Common myeloid progenitor, CD34-positive (primary cell): Measurements from ENCODE around the gene SAMD11.

Experiments
- CTCF ChIA-PET: fragments of 350-600 bp; sonication (Branson Sonifier 250); formaldehyde crosslinking; loops from one replicate; lab custom pipeline; 2021; ENCODE audit warnings: antibody characterized with exemption; lab: Charles Lee
- POLR2A ChIA-PET: fragments of 350-600 bp; sonication (Branson Sonifier 250); formaldehyde crosslinking; loops from one replicate; lab custom pipeline; 2021; ENCODE audit warnings: antibody characterized with exemption; lab: Charles Lee
- DNase-seq, 3 donors: peaks; one replicate each; pipeline versions ENCODE4 v3.0.0 to v3.0.0-alpha.2; 2013
- H3K27ac ChIP-seq, 2 experiments: 1 replicate in 1 of 2; 2 replicates in 1 of 2; pipeline ENCODE4 v1.7.0; 2013; ENCODE audit warnings: inconsistent platforms in 2 of 2, low read length in 2 of 2, mild to moderate bottlenecking in 2 of 2, low read depth in 1 of 2, moderate library complexity in 1 of 2; ENCODE audit not compliant: severe bottlenecking in 2 of 2, insufficient read depth in 1 of 2, poor library complexity in 1 of 2
- H3K27me3 ChIP-seq, 5 experiments: replicated peaks in 2 of 5; 1 replicate in 3 of 5; 2 replicates in 2 of 5; pipeline versions ENCODE4 v1.6.1 to v1.7.0; 2013; ENCODE audit warnings: low read length in 4 of 5, mild to moderate bottlenecking in 2 of 5, moderate library complexity in 2 of 5, inconsistent platforms in 1 of 5; ENCODE audit not compliant: insufficient read depth in 5 of 5, control insufficient read depth in 4 of 5
- H3K36me3 ChIP-seq, 4 experiments: 1 replicate in 2 of 4; 2 replicates in 2 of 4; pipeline versions ENCODE4 v1.6.1 to v1.7.0; 2013; ENCODE audit warnings: low read length in 3 of 4, control low read depth in 1 of 4, mild to moderate bottlenecking in 1 of 4; ENCODE audit not compliant: control insufficient read depth in 4 of 4, insufficient read depth in 4 of 4
- H3K4me1 ChIP-seq, 4 experiments: 1 replicate in 3 of 4; 2 replicates in 1 of 4; pipeline versions ENCODE4 v1.6.1 to v1.7.1; 2013; ENCODE audit warnings: low read length in 3 of 4, mild to moderate bottlenecking in 3 of 4, control low read depth in 1 of 4, inconsistent platforms in 1 of 4, moderate library complexity in 1 of 4; ENCODE audit not compliant: control insufficient read depth in 4 of 4, insufficient read depth in 4 of 4; ENCODE audit errors: control extremely low read depth in 1 of 4
- H3K4me3 ChIP-seq, 7 experiments: 1 replicate in 4 of 7; 2 replicates in 3 of 7; pipeline versions ENCODE4 v1.5.1 to v1.7.0; 2013; ENCODE audit warnings: mild to moderate bottlenecking in 7 of 7, low read length in 6 of 7, moderate library complexity in 6 of 7, inconsistent platforms in 2 of 7, low read depth in 2 of 7, control low read depth in 1 of 7; ENCODE audit not compliant: insufficient read depth in 4 of 7, control insufficient read depth in 1 of 7; ENCODE audit errors: extremely low read depth in 1 of 7
- H3K9me3 ChIP-seq, 5 experiments: 1 replicate in 4 of 5; 2 replicates in 1 of 5; pipeline versions ENCODE4 v1.6.1 to v1.7.1; 2013; ENCODE audit warnings: low read length in 4 of 5, mild to moderate bottlenecking in 2 of 5, inconsistent platforms in 1 of 5, low read depth in 1 of 5, moderate library complexity in 1 of 5; ENCODE audit not compliant: control insufficient read depth in 4 of 5, insufficient read depth in 2 of 5; ENCODE audit errors: control extremely low read depth in 1 of 5
- WGBS: methylation state at CpG from one replicate; pipeline ENCODE4 v1.1.5; 2013; ENCODE audit not compliant: insufficient coverage; 5-methylcytosine and 5-hydroxymethylcytosine counted together

SAMD11 gene

DNA sequence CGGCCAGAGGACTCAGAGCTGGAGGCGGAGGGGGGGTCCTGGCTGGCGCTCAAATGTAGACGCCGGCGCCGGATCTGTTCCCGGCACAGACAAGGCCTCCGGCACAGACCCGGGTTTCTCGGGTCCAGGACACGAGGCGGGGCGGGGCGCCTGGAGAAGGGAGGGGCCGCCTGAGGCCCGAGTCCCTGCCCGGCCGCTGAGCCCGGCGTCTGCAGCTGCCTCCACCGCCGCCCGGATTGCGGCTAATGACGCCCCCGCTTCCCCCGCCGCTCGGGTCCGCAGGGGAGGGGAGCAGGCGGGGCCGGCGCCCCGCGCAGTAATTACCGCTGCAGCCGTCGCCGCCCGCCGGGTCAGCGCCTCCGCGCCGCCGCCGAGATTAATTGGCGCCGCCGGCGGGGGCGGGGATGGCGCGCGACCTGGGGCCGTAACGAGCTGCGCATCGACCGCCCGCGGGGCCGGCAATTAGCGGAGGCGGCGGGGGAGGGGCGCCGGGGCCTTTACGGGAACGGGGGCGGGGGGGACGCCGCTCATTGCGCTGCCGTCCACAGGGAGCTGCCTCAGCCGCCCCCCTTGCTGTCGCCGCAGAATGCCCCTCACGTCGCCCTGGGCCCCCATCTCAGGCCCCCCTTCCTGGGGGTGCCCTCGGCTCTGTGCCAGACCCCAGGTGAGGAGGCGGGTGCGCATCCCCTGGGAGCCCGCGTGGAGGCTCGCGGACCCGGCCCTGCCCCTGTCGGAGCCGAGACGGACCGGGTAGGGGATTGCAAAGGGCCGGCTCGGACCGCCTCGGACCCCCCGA lies 18.1 kb downstream of the SAMD11 start:
- under 1% methylated on average over 66 of the region's 98 CpGs for WGBS
- H3K9me3 ChIP-seq: no peaks in the 10 kb centered on the region
- H3K36me3 ChIP-seq: peaks cover 0 to 25% (median 15%) of the 10 kb centered on the region in 4 experiments
- DNase-seq: peak in 2 of 3 donors; percentile 51 to 64
- H3K4me1 ChIP-seq: peaks cover 0 to 40% (median 33%) of the 10 kb centered on the region in 4 experiments
- ChIA-PET CTCF (interaction anchor here (0.7 to 5.3 kb wide), 8 partner anchors 10 to 73 kb away, joined by 3 to 47 read pairs (median 4); partner anchors contain the start of genes NOC2L and SAMD11), POLR2A (no interaction called here)
- no peak overlapping the region for H3K27ac ChIP-seq
- H3K27me3 ChIP-seq: peaks cover 0 to 67% (median 18%) of the 10 kb centered on the region in 5 experiments
- peak overlapping the region in 5 of 7 experiments; percentile 13 to 61 (median 26) for H3K4me3 ChIP-seq

DNA sequence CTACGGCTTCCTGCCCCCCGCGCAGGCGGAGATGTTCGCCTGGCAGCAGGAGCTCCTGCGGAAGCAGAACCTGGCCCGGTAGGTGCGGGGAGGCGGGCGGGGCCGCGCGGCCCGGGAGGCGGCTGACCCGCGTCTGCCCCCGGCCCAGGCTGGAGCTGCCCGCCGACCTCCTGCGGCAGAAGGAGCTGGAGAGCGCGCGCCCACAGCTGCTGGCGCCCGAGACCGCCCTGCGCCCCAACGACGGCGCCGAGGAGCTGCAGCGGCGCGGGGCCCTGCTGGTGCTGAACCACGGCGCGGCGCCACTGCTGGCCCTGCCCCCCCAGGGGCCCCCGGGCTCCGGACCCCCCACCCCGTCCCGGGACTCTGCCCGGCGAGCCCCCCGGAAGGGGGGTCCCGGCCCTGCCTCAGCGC lies 18.7 kb downstream of the SAMD11 start:
- ChIA-PET POLR2A (no interaction called here), CTCF (interaction anchor here (0.7 to 5.3 kb wide), 5 partner anchors 16 to 73 kb away, joined by 3 to 47 read pairs (median 4); partner anchors contain the start of gene NOC2L)
- Histone ChIP-seq H3K27ac (no peak overlapping the region), H3K4me1 (peaks cover 0 to 40% (median 33%) of the 10 kb centered on the region in 4 experiments), H3K27me3 (peaks cover 0 to 64% (median 18%) of the 10 kb centered on the region in 5 experiments), H3K9me3 (no peaks in the 10 kb centered on the region), H3K4me3 (peak overlapping the region in 4 of 7 experiments; percentile 2 to 50 (median 14)), H3K36me3 (peaks cover 0 to 31% (median 20%) of the 10 kb centered on the region in 4 experiments)
- peak in 1 of 3 donors; percentile 47 for DNase-seq
- under 1% methylated on average over 40 of the region's 48 CpGs for WGBS

DNA sequence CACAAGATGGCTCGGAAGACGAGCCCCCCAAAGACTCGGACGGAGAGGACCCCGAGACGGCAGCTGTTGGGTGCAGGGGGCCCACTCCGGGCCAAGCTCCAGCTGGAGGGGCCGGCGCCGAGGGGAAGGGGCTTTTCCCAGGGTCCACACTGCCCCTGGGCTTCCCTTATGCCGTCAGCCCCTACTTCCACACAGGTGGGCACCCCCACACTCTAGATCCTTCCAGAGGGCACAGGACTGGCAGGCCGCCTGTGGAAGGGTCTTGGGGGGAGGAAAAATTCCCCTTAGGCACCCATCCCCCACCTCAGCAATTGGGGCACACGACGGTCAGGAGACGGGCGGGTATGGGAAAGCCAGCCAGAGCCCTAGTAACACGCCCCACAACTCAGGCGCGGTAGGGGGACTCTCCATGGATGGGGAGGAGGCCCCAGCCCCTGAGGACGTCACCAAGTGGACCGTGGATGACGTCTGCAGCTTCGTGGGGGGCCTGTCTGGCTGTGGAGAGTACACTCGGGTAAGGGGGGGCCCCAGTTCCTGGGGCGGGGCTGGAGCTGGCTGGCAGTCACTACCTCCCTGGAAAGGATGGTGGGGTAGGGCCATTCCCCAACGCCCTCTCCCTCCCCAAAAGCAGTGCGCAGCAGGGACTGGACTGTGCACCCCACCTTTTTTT lies 19.3 kb downstream of the SAMD11 start:
- Histone ChIP-seq H3K4me1 (peaks cover 0 to 40% (median 33%) of the 10 kb centered on the region in 4 experiments), H3K27me3 (peaks cover 0 to 64% (median 18%) of the 10 kb centered on the region in 5 experiments), H3K27ac (no peak overlapping the region), H3K4me3 (no peak overlapping the region), H3K36me3 (peaks cover 0 to 37% (median 25%) of the 10 kb centered on the region in 4 experiments), H3K9me3 (no peaks in the 10 kb centered on the region)
- ChIA-PET CTCF (interaction anchor here (0.9 to 2.0 kb wide), 3 partner anchors 32 to 74 kb away, joined by 3 to 12 read pairs (median 3); no protein-coding TSS in a partner anchor), POLR2A (no interaction called here)
- whole genome bisulfite sequencing: 17% methylated on average over 18 of the region's 27 CpGs
- no peak for DNase-seq

DNA sequence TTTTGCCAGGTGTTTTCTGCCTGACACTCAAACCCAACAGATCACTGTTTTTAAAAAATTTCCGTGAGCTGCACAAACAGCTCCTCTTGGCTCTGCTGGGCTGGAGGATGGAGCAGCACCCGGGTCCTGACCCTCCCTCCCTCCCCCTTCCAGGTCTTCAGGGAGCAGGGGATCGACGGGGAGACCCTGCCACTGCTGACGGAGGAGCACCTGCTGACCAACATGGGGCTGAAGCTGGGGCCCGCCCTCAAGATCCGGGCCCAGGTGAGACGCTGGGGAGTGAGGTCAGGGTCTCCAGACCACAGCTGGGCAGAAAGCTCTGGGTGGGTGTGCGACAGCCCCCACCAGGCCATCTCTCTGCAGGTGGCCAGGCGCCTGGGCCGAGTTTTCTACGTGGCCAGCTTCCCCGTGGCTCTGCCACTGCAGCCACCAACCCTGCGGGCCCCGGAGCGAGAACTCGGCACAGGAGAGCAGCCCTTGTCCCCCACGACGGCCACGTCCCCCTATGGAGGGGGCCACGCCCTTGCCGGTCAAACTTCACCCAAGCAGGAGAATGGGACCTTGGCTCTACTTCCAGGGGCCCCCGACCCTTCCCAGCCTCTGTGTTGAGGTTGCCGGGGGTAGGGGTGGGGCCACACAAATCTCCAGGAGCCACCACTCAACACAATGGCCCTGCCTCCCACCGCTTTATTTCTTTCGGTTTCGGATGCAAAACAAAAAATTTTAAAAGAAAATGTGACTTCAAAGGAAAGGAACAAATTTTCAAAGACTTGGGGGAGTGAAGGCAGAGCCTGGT lies 20.0 kb downstream of the SAMD11 start:
- peaks cover 0 to 56% (median 18%) of the 10 kb centered on the region in 5 experiments for H3K27me3 ChIP-seq
- ChIA-PET POLR2A (interaction anchor here (0.5 kb wide), 1 partner anchor 19 kb away, joined by 3 read pairs; no protein-coding TSS in a partner anchor), CTCF (interaction anchor here (0.9 to 1.4 kb wide), 2 partner anchors 18 to 51 kb away, joined by 3 to 4 read pairs; no protein-coding TSS in a partner anchor)
- H3K27ac ChIP-seq: no peak overlapping the region
- H3K36me3 ChIP-seq: peaks cover 0 to 44% (median 29%) of the 10 kb centered on the region in 4 experiments
- DNase-seq: no peak
- 98% methylated on average over 23 of the region's 27 CpGs for WGBS
- no peaks in the 10 kb centered on the region for H3K9me3 ChIP-seq
- no peak overlapping the region for H3K4me3 ChIP-seq
- H3K4me1 ChIP-seq: peaks cover 0 to 40% (median 33%) of the 10 kb centered on the region in 4 experiments

DNA sequence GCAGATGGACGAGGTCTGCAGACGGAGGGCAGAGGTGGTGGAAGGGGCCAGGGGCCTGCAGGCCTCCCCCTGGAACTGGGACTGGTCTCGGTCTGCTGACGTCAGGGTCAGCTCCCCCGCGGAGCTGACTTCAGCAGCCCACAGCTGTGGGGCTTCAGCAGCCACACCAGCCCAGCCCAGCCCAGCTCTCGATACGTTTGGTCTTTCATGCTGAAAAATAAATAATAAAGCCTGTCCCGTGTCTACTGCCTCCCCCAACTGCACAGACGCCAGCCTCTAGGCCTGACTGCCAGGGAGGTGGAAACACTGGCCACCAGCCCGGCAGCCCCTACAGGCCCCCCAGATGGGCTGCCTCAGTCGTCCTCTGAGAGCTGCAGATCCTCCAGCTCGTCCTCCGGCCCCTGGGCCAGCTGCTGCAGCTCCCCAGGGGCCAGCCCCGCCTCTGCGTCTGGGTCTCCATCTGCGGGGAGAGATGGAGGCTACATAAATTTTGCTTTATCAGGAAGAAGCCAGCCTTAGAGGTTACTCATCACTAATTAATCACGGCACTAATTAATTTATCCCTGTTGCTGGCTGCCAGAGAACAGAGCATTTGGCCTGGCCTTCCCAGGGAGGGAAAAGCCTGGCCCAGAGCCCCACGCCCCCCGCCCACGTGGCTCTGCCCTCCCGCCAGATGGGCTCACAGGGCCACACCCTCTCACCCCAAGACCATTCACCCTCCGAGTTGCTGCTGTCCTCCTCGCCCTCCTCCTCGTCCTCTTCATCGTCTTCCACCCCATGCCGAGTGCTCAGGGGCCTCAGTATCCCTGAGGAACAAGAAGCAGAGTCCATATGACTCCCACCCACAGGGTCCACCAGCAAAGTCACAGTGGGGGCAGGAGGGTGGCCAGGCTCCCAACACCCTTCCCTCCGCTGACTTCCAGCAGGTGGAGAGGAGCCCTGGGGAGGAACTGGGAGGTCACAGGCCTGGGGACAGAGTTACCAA lies 20.9 kb downstream of the SAMD11 start:
- Histone ChIP-seq H3K4me1 (peaks cover 0 to 37% (median 30%) of the 10 kb centered on the region in 4 experiments), H3K27me3 (peaks cover 0 to 48% (median 13%) of the 10 kb centered on the region in 5 experiments), H3K4me3 (no peak overlapping the region), H3K9me3 (no peaks in the 10 kb centered on the region), H3K36me3 (peaks cover 0 to 53% (median 34%) of the 10 kb centered on the region in 4 experiments), H3K27ac (no peak overlapping the region)
- no peak for DNase-seq
- ChIA-PET POLR2A (no interaction called here), CTCF (interaction anchor here (1.4 kb wide), 1 partner anchor 17 kb away, joined by 4 read pairs; no protein-coding TSS in a partner anchor)
- 94% methylated on average over 17 of the region's 28 CpGs for WGBS
